Measurements from ENCODE around the gene CMC1.
A peak's percentile ranks its signal among the peaks of the same experiment; 100 is the strongest.

CMC1 gene

GRCh38 chr3:28300345-28300962 is 59.0 kb downstream of the CMC1 start:
- DNase-seq (ENCODE audit: low read depth): no peak

GRCh38 chr3:28301688-28302087 is 60.3 kb downstream of the CMC1 start:
- no peak for DNase-seq (ENCODE audit: low read depth)

GRCh38 chr3:28308196-28308595 is 66.8 kb downstream of the CMC1 start:
- DNase-seq (ENCODE audit: low read depth): no peak

GRCh38 chr3:28315711-28316110 is 74.3 kb downstream of the CMC1 start:
- no peak for DNase-seq (ENCODE audit: low read depth)

GRCh38 chr3:28316226-28316625 is 74.8 kb downstream of the CMC1 start:
- no peak for DNase-seq (ENCODE audit: low read depth)

- peak; percentile 23 for DNase-seq (ENCODE audit: low read depth)
These were observed 76.1 kb downstream of the CMC1 start for GRCh38 chr3:28317438-28318022.

GRCh38 chr3:28320981-28321380 is 79.6 kb downstream of the CMC1 start:
- DNase-seq (ENCODE audit: low read depth): no peak

- no peak for DNase-seq (ENCODE audit: low read depth)
These were observed 81.0 kb downstream of the CMC1 start for GRCh38 chr3:28322464-28322863.

- DNase-seq (ENCODE audit: low read depth): peak; percentile 15
These were observed 85.1 kb downstream of the CMC1 start for GRCh38 chr3:28326458-28326926.

- no peak for DNase-seq (ENCODE audit: low read depth)
These were observed 87.1 kb downstream of the CMC1 start for GRCh38 chr3:28328188-28329151.

- DNase-seq (ENCODE audit: low read depth): no peak
These were observed 93.1 kb downstream of the CMC1 start for GRCh38 chr3:28334552-28334951.

GRCh38 chr3:28335246-28335645 is 93.8 kb downstream of the CMC1 start:
- DNase-seq (ENCODE audit: low read depth): no peak

GRCh38 chr3:28337230-28337629 is 95.8 kb downstream of the CMC1 start:
- no peak for DNase-seq (ENCODE audit: low read depth)

- DNase-seq (ENCODE audit: low read depth): no peak
These were observed 101.7 kb downstream of the CMC1 start for GRCh38 chr3:28343144-28343543.

- no peak for DNase-seq (ENCODE audit: low read depth)
These were observed 104.3 kb downstream of the CMC1 start for GRCh38 chr3:28345690-28346089.

GRCh38 chr3:28347374-28348264 is 106.2 kb downstream of the CMC1 start:
- DNase-seq (ENCODE audit: low read depth): no peak

GRCh38 chr3:28348265-28348628 is 106.8 kb downstream of the CMC1 start:
- no peak for DNase-seq (ENCODE audit: low read depth)

- peak; percentile 83 for DNase-seq (ENCODE audit: low read depth)
These were observed 107.4 kb downstream of the CMC1 start, which contains the start of the genes AZI2 and ZCWPW2 for GRCh38 chr3:28348629-28349468. Gene AZI2, minus strand, starts transcription at chr3:28348824. Its CDS starts 8,207 bp downstream, at chr3:28340617. Gene ZCWPW2, plus strand, starts transcription at chr3:28348721. Its CDS starts 64,348 bp downstream, at chr3:28413069.

GRCh38 chr3:28349469-28350000 is 108.1 kb downstream of the CMC1 start:
- no peak for DNase-seq (ENCODE audit: low read depth)

Data from activated gamma-delta T cell treated with anti-CD3 and anti-CD28 coated beads, Interleukin-2, amount 50 U/mL, for 16 hours (primary cell).